ENCODE results near the gene AKR7A3.
A peak's percentile ranks its signal among the peaks of the same experiment; 100 is the strongest.
"Not testable (repeated sequence)": the region's sequence is repeated elsewhere in the genome, so short reads cannot be mapped to it uniquely, and the experiment has no call there.

AKR7A3 gene

GRCh38 chr1:19319196-19319595 is 30.6 kb upstream of the AKR7A3 start:
- no peak for DNase-seq (ENCODE audit: low read depth in 2 of 2)

- no peak for DNase-seq (ENCODE audit: low read depth in 2 of 2)
Measured at GRCh38 chr1:19317126-19317910, 28.7 kb upstream of the AKR7A3 start.

- DNase-seq (ENCODE audit: low read depth in 2 of 2), result no peak
Measured at GRCh38 chr1:19315378-19316198, 27.0 kb upstream of the AKR7A3 start.

GRCh38 chr1:19313961-19314882 is 25.7 kb upstream of the AKR7A3 start:
- no peak for DNase-seq (ENCODE audit: low read depth in 2 of 2)

GRCh38 chr1:19313636-19313959 is 25.0 kb upstream of the AKR7A3 start:
- no peak for DNase-seq (ENCODE audit: low read depth in 2 of 2)

- no peak for DNase-seq (ENCODE audit: low read depth in 2 of 2)
Measured at GRCh38 chr1:19312782-19313635, 24.4 kb upstream of the AKR7A3 start.

GRCh38 chr1:19311931-19312781 is 23.6 kb upstream of the AKR7A3 start, which contains the start of the genes AKR7A2 and SLC66A1:
AKR7A2 (minus strand) TSS chr1:19312144; CDS start chr1:19312124, 20 bp downstream.
SLC66A1 (plus strand) TSS chr1:19312326; CDS start chr1:19317678, 5,352 bp downstream.
- DNase-seq (ENCODE audit: low read depth in 2 of 2), result peak; percentile 78 to 80

- DNase-seq (ENCODE audit: low read depth in 2 of 2), result no peak
Measured at GRCh38 chr1:19311503-19311930, 22.9 kb upstream of the AKR7A3 start.

- DNase-seq (ENCODE audit: low read depth in 2 of 2), result no peak
Measured at GRCh38 chr1:19310720-19311502, 22.3 kb upstream of the AKR7A3 start.

GRCh38 chr1:19310061-19310460 is 21.5 kb upstream of the AKR7A3 start:
- DNase-seq (ENCODE audit: low read depth in 2 of 2), result no peak

- DNase-seq (ENCODE audit: low read depth in 2 of 2), result no peak
Measured at GRCh38 chr1:19309123-19309813, 20.7 kb upstream of the AKR7A3 start.

- DNase-seq (ENCODE audit: low read depth in 2 of 2), result no peak
Measured at GRCh38 chr1:19308509-19308907, 19.9 kb upstream of the AKR7A3 start.

- DNase-seq (ENCODE audit: low read depth in 2 of 2), result no peak
Measured at GRCh38 chr1:19307794-19308508, 19.4 kb upstream of the AKR7A3 start.

GRCh38 chr1:19306941-19307340 is 18.4 kb upstream of the AKR7A3 start:
- DNase-seq (ENCODE audit: low read depth in 2 of 2), result no peak

GRCh38 chr1:19305880-19306279 is 17.3 kb upstream of the AKR7A3 start:
- DNase-seq (ENCODE audit: low read depth in 2 of 2), result no peak

- DNase-seq (ENCODE audit: low read depth in 2 of 2), result not testable (repeated sequence)
Measured at GRCh38 chr1:19304081-19304480, 15.5 kb upstream of the AKR7A3 start.

GRCh38 chr1:19300211-19300610 is 11.6 kb upstream of the AKR7A3 start:
- no peak for DNase-seq (ENCODE audit: low read depth in 2 of 2)

GRCh38 chr1:19294638-19295037 is 6.1 kb upstream of the AKR7A3 start:
- no peak for DNase-seq (ENCODE audit: low read depth in 2 of 2)
